H1 (cell line): ENCODE measurements around the gene ARHGAP10.

Experiments used
- BACH1 ChIP-seq: IDR thresholded peaks from 2 replicates; pipeline ENCODE4 v1.6.1; 2012; ENCODE audit warnings: low read length, improper control_type of control experiment
- CBX8 ChIP-seq: fragments of 300-800, 300-1000 bp; sonication (generic); IDR thresholded peaks from 2 replicates; pipeline ENCODE4 v1.7.1; 2016; ENCODE audit warnings: low read depth, low read length, borderline replicate concordance
- EZH2 ChIP-seq: fragments of 200-600 bp; sonication (generic); IDR thresholded peaks from 2 replicates; pipeline ENCODE4 v1.7.1; 2012; ENCODE audit warnings: low read depth, mild to moderate bottlenecking, moderate library complexity, low read length, inconsistent platforms; ENCODE audit not compliant: severe bottlenecking
- NRF1 ChIP-seq: IDR thresholded peaks from 2 replicates; pipeline ENCODE4 v1.6.1; 2011; ENCODE audit warnings: mild to moderate bottlenecking, low read depth, low read length, improper control_type of control experiment
- POLR2A ChIP-seq, 2 experiments: IDR thresholded peaks; 1 replicate in 1 of 2; 2 replicates in 1 of 2; pipeline ENCODE4 v1.6.1; 2011; ENCODE audit warnings: low read depth in 2 of 2, low read length in 2 of 2, mild to moderate bottlenecking in 2 of 2; ENCODE audit errors: control extremely low read depth in 1 of 2
- TCF12 ChIP-seq: IDR thresholded peaks from 2 replicates; pipeline ENCODE4 v1.6.1; 2011; ENCODE audit warnings: low read depth, mild to moderate bottlenecking, low read length
- ZNF274 ChIP-seq: IDR thresholded peaks from 2 replicates; pipeline ENCODE4 v1.7.0; 2012; ENCODE audit warnings: low read length, borderline replicate concordance; ENCODE audit errors: extremely low read depth
- TF ChIP-seq, protein P1 (sequence below), 3 experiments: IDR thresholded peaks; 1 replicate in 2 of 3; 2 replicates in 1 of 3; pipeline versions ENCODE4 v1.5.1 to v1.6.1; 2011; ENCODE audit warnings: low read length in 3 of 3, mild to moderate bottlenecking in 3 of 3, inconsistent platforms in 2 of 3, low read depth in 1 of 3, moderate library complexity in 1 of 3; ENCODE audit not compliant: insufficient read depth in 1 of 3; ENCODE audit errors: control extremely low read depth in 1 of 3
- TF ChIP-seq, protein P2 (sequence below): fragments of 300-600 bp; sonication (generic); IDR thresholded peaks from 2 replicates; pipeline ENCODE4 v1.7.1; 2012; ENCODE audit warnings: low read length, moderate library complexity, mild to moderate bottlenecking, inconsistent platforms; ENCODE audit not compliant: insufficient replicate concordance
- TF ChIP-seq, protein P3 (sequence below): IDR thresholded peaks from 2 replicates; pipeline ENCODE4 v1.6.1; 2011; ENCODE audit warnings: low read length, improper control_type of control experiment

DNA sequence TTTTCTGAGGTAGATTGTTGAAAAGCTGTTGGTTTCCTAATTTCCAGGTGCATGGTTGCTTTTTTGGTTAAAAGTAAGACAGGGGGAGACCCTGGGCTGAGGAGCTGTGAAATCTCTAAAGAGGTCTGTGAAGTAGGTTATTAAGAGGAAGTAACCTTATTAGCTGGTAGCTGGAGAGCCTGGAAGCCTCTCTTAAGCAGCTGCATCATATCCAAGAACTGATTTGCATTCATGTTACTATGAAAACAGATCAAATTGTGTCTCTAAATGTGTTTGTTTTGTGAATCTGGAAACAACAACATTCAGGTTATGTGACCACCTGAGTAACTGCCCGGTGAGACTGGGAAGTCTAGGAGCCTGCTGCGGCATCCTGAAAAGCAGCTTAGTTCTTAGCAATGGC is 54.1 kb downstream of the ARHGAP10 start:
- TF ChIP-seq CBX8 (no peak), EZH2 (no peak), ZNF274 (no peak), TCF12 (no peak), POLR2A (IDR thresholded peaks at IDR 0.05; ENCODE audit: control extremely low read depth in 1 of 2, low read depth in 2 of 2, low read length in 2 of 2) (no peak), BACH1 (no peak), NRF1 (no peak)
- TF ChIP-seq, protein P1, sequence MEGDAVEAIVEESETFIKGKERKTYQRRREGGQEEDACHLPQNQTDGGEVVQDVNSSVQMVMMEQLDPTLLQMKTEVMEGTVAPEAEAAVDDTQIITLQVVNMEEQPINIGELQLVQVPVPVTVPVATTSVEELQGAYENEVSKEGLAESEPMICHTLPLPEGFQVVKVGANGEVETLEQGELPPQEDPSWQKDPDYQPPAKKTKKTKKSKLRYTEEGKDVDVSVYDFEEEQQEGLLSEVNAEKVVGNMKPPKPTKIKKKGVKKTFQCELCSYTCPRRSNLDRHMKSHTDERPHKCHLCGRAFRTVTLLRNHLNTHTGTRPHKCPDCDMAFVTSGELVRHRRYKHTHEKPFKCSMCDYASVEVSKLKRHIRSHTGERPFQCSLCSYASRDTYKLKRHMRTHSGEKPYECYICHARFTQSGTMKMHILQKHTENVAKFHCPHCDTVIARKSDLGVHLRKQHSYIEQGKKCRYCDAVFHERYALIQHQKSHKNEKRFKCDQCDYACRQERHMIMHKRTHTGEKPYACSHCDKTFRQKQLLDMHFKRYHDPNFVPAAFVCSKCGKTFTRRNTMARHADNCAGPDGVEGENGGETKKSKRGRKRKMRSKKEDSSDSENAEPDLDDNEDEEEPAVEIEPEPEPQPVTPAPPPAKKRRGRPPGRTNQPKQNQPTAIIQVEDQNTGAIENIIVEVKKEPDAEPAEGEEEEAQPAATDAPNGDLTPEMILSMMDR (IDR thresholded peaks at IDR 0.05; ENCODE audit: control extremely low read depth in 1 of 3, insufficient read depth in 1 of 3, low read depth in 1 of 3, low read length in 3 of 3) = no peak
- TF ChIP-seq, protein P2, sequence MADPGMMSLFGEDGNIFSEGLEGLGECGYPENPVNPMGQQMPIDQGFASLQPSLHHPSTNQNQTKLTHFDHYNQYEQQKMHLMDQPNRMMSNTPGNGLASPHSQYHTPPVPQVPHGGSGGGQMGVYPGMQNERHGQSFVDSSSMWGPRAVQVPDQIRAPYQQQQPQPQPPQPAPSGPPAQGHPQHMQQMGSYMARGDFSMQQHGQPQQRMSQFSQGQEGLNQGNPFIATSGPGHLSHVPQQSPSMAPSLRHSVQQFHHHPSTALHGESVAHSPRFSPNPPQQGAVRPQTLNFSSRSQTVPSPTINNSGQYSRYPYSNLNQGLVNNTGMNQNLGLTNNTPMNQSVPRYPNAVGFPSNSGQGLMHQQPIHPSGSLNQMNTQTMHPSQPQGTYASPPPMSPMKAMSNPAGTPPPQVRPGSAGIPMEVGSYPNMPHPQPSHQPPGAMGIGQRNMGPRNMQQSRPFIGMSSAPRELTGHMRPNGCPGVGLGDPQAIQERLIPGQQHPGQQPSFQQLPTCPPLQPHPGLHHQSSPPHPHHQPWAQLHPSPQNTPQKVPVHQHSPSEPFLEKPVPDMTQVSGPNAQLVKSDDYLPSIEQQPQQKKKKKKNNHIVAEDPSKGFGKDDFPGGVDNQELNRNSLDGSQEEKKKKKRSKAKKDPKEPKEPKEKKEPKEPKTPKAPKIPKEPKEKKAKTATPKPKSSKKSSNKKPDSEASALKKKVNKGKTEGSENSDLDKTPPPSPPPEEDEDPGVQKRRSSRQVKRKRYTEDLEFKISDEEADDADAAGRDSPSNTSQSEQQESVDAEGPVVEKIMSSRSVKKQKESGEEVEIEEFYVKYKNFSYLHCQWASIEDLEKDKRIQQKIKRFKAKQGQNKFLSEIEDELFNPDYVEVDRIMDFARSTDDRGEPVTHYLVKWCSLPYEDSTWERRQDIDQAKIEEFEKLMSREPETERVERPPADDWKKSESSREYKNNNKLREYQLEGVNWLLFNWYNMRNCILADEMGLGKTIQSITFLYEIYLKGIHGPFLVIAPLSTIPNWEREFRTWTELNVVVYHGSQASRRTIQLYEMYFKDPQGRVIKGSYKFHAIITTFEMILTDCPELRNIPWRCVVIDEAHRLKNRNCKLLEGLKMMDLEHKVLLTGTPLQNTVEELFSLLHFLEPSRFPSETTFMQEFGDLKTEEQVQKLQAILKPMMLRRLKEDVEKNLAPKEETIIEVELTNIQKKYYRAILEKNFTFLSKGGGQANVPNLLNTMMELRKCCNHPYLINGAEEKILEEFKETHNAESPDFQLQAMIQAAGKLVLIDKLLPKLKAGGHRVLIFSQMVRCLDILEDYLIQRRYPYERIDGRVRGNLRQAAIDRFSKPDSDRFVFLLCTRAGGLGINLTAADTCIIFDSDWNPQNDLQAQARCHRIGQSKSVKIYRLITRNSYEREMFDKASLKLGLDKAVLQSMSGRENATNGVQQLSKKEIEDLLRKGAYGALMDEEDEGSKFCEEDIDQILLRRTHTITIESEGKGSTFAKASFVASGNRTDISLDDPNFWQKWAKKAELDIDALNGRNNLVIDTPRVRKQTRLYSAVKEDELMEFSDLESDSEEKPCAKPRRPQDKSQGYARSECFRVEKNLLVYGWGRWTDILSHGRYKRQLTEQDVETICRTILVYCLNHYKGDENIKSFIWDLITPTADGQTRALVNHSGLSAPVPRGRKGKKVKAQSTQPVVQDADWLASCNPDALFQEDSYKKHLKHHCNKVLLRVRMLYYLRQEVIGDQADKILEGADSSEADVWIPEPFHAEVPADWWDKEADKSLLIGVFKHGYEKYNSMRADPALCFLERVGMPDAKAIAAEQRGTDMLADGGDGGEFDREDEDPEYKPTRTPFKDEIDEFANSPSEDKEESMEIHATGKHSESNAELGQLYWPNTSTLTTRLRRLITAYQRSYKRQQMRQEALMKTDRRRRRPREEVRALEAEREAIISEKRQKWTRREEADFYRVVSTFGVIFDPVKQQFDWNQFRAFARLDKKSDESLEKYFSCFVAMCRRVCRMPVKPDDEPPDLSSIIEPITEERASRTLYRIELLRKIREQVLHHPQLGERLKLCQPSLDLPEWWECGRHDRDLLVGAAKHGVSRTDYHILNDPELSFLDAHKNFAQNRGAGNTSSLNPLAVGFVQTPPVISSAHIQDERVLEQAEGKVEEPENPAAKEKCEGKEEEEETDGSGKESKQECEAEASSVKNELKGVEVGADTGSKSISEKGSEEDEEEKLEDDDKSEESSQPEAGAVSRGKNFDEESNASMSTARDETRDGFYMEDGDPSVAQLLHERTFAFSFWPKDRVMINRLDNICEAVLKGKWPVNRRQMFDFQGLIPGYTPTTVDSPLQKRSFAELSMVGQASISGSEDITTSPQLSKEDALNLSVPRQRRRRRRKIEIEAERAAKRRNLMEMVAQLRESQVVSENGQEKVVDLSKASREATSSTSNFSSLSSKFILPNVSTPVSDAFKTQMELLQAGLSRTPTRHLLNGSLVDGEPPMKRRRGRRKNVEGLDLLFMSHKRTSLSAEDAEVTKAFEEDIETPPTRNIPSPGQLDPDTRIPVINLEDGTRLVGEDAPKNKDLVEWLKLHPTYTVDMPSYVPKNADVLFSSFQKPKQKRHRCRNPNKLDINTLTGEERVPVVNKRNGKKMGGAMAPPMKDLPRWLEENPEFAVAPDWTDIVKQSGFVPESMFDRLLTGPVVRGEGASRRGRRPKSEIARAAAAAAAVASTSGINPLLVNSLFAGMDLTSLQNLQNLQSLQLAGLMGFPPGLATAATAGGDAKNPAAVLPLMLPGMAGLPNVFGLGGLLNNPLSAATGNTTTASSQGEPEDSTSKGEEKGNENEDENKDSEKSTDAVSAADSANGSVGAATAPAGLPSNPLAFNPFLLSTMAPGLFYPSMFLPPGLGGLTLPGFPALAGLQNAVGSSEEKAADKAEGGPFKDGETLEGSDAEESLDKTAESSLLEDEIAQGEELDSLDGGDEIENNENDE = no peak
- TF ChIP-seq, protein P3, sequence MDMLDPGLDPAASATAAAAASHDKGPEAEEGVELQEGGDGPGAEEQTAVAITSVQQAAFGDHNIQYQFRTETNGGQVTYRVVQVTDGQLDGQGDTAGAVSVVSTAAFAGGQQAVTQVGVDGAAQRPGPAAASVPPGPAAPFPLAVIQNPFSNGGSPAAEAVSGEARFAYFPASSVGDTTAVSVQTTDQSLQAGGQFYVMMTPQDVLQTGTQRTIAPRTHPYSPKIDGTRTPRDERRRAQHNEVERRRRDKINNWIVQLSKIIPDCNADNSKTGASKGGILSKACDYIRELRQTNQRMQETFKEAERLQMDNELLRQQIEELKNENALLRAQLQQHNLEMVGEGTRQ = no peak
